ENCODE measurements around the gene IFNA4. TPM values are rescaled to one million over a fixed set of nuclear protein-coding genes. Genes with fewer than 3 reads are reported as not detected.

The IFNA4 gene
- total RNA-seq, 1 donor from 2014 or later = not detected

DNA sequence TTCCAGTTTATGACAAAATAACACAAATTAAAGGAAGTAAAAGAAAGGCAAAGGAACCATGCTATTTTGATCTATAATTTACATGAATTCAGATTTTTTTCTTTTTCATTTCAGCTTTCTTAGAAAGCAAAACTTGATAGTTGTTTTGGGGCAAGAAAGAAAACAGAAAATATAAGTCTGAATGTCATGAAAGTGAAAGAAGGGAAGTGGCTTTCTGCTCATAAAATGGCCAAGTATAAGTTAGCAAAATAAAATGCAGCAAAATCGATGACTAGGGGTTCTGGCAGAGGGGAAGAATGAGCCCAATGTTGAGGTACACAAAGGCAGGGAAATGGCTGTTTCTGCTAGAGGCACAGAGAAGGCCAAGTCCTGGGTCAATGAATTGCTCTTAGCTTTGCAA, 42.8 kb downstream of the IFNA4 start:
- intact Hi-C loops (cut with DNase I) = no loop called here
- no peak for DNase-seq (ENCODE audit: low spot score in 2 of 2)
- H3K36me3 ChIP-seq = no peaks in the 10 kb centered on the region
- H3K9me3 ChIP-seq = no peaks in the 10 kb centered on the region
- no peak overlapping the region for H3K27ac ChIP-seq
- H3K4me1 ChIP-seq = no peaks in the 10 kb centered on the region
- no peak overlapping the region for H3K4me3 ChIP-seq
- H3K27me3 ChIP-seq = no peaks in the 10 kb centered on the region
- TF ChIP-seq, protein P1, sequence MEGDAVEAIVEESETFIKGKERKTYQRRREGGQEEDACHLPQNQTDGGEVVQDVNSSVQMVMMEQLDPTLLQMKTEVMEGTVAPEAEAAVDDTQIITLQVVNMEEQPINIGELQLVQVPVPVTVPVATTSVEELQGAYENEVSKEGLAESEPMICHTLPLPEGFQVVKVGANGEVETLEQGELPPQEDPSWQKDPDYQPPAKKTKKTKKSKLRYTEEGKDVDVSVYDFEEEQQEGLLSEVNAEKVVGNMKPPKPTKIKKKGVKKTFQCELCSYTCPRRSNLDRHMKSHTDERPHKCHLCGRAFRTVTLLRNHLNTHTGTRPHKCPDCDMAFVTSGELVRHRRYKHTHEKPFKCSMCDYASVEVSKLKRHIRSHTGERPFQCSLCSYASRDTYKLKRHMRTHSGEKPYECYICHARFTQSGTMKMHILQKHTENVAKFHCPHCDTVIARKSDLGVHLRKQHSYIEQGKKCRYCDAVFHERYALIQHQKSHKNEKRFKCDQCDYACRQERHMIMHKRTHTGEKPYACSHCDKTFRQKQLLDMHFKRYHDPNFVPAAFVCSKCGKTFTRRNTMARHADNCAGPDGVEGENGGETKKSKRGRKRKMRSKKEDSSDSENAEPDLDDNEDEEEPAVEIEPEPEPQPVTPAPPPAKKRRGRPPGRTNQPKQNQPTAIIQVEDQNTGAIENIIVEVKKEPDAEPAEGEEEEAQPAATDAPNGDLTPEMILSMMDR (IDR thresholded peaks at IDR 0.05) = no peak

DNA sequence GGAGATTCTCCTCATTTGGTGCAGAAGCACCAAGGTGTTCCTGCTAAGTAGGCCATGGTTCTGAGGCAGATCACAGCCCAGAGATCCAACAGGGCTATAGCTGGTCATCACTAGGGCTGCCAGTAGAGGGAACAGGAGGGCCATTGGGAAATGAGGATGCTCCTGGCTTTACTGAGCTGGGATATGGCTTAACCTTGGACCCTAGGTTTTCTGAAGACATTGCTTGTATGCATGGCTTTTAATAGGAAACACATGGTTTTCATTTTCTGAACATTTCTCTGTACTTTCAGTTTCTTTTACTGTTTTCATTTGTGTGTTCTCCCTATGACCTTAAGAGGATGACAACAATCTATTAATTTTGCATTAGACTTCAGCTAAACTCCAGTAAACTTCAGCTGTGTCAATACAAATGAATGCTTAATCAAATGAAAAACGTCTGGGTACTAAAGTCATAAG, 45.9 kb downstream of the IFNA4 start, which contains the start of gene IFNW1:
Gene IFNW1, minus strand, starts transcription at position 406 of the 456 bp plus-strand sequence. Its CDS starts 262 bp downstream, at position 144.
- no peaks in the 10 kb centered on the region for H3K36me3 ChIP-seq
- no peak within 1 kb of the TSS for H3K27ac ChIP-seq
- TF ChIP-seq, protein P1 (IDR thresholded peaks at IDR 0.05) = no peak
- DNase-seq (ENCODE audit: low spot score in 2 of 2) = no peak
- no peaks in the 10 kb centered on the region for H3K27me3 ChIP-seq
- H3K4me1 ChIP-seq = no peaks in the 10 kb centered on the region
- no peak within 1 kb of the TSS for H3K4me3 ChIP-seq
- intact Hi-C loops (cut with DNase I) = no loop called here
- H3K9me3 ChIP-seq = no peaks in the 10 kb centered on the region

DNA sequence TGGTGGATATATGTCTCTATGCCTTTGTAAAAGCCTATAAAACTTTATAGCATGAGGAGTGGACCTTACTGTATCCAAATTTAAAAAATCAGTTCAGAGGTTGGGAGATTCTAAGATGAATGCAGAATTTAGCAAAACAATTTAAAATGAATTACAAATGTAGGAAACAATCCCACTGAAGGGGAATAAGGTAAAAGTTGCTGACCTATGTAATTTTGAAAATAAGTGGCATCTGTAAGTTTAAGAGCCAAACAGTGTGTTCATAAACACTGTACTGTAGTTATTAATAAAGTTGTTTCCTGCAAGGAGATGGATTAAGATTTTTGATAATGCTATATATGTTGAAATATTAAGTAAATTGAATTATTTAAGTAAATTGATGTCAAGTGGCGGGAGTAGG, 50.4 kb downstream of the IFNA4 start:
- intact Hi-C loops (cut with DNase I) = no loop called here

More for the DNA sequence above, 50.4 kb downstream of the IFNA4 start:
- DNase-seq (ENCODE audit: low spot score in 2 of 2) = no peak
- TF ChIP-seq, protein P1 (IDR thresholded peaks at IDR 0.05) = no peak
- Histone ChIP-seq H3K36me3 (no peaks in the 10 kb centered on the region), H3K4me1 (no peaks in the 10 kb centered on the region), H3K27me3 (no peaks in the 10 kb centered on the region), H3K9me3 (no peaks in the 10 kb centered on the region), H3K27ac (no peak overlapping the region), H3K4me3 (no peak overlapping the region)

Other genes with a start within 250 kb of the IFNA4 start
- 4.6 TPM for gene HACD4, start 155.9 kb downstream of the IFNA4 start, total RNA-seq
- gene IFNB1, start 109.6 kb downstream of the IFNA4 start, total RNA-seq = not detected
- not detected for gene IFNW1, start 45.8 kb downstream of the IFNA4 start, total RNA-seq
- gene IFNA21, start 20.9 kb downstream of the IFNA4 start, total RNA-seq = not detected
- gene IFNA7, start 14.6 kb upstream of the IFNA4 start, total RNA-seq = not detected
- gene IFNA10, start 19.6 kb upstream of the IFNA4 start, total RNA-seq = not detected
- gene IFNA16, start 29.7 kb upstream of the IFNA4 start, total RNA-seq = not detected
- gene IFNA17, start 40.6 kb upstream of the IFNA4 start, total RNA-seq = not detected
- gene IFNA14, start 52.4 kb upstream of the IFNA4 start, total RNA-seq = not detected
- 4.0 TPM for gene IFNA5, start 117.7 kb upstream of the IFNA4 start, total RNA-seq
- 6.4 TPM for gene KLHL9, start 147.8 kb upstream of the IFNA4 start, total RNA-seq
- not detected for gene IFNA6, start 163.3 kb upstream of the IFNA4 start, total RNA-seq
- gene IFNA13, start 180.5 kb upstream of the IFNA4 start, total RNA-seq = not detected
- gene IFNA2, start 197.8 kb upstream of the IFNA4 start, total RNA-seq = not detected
- not detected for gene IFNA8, start 221.5 kb upstream of the IFNA4 start, total RNA-seq